Measurements from ENCODE around the gene NLRP1.

DNA sequence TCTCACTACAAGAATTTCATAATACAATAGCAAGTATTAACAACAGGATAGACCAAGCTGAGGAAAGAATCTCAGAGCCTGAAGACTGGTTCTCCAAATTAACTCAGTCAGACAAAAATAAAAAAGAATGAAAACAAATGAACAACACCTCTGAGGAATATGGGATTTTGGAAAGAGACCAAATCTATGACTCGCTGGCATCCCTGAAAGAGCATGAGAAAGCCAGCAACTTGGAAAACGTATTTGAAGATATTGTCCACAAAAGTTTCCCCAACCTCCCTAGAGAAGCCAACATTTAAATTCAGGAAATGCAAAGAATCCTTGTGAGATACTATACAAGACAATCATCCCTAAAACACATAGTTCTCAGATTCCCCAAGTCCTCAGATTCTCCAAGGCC, 20.9 kb downstream of the NLRP1 start:
- no peak for TF ChIP-seq CTCF (IDR thresholded peaks at IDR 0.05; ENCODE audit: low read depth, low read length)
- no peak for TF ChIP-seq POLR2A (IDR thresholded peaks at IDR 0.05; ENCODE audit: extremely low read depth, insufficient read length)
- no peak for TF ChIP-seq MAX (IDR thresholded peaks at IDR 0.05; ENCODE audit: low read depth, low read length)

All from NB4 (cell line).